ENCODE data around the gene EHHADH.

EHHADH gene

DNA sequence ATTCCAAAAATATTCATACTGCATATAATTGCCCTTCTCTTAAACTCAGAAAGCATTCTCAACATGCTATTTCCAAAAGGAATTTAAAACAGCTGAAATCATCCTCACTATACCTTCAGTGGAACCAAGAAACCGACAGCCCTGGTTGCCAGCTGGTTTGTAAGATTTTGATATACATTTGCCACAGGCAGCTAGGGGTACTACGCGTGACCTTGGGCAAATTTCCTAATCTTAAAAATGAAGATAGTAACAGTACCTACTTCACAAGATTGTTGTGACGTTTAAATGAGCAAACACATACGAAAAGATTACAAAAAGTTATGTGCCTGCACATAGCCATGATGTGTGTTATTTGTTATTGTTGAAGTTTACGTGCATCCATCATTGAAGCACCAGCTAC, 108.3 kb downstream of the EHHADH start:
- no peak for DNase-seq (ENCODE audit: low spot score)

DNA sequence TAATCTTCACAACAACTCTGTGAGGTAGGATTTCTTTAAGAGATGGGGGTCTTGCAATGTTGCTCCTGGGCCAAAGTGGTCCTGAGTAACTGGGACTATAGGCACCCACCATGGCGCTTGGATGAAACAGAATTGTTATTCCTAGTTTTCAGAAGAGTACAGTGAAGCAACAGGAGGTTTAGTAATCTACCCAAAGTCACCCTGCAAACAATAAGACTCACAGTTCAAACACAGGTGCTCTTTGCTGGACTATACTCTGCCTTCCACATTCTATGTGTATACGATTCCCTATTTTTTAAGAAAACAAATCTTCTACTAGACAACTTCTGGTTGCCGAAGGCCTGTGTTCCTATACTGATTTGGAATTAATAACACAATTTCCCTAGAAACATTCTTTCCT, 109.1 kb downstream of the EHHADH start:
- DNase-seq (ENCODE audit: low spot score), result no peak
